ACC112 (cell line): ENCODE results near the gene ASIC4.
A peak's percentile ranks its signal among the peaks of the same experiment; 100 is the strongest.

Experiments used
- H2AFZ ChIP-seq: fragments of 200-600 bp; sonication (generic); one replicate; pipeline ENCODE4 v1.6.0; 2017; ENCODE audit warnings: antibody characterized with exemption, low read length; ENCODE audit not compliant: unreplicated experiment
- H3K27ac ChIP-seq: fragments of 200-600 bp; sonication (generic); 2 replicates; pipeline ENCODE4 v1.5.1; 2014; ENCODE audit warnings: low read depth, mild to moderate bottlenecking, antibody characterized with exemption, low read length, moderate library complexity
- H3K27me3 ChIP-seq: fragments of 200-600 bp; sonication (generic); 2 replicates; pipeline ENCODE4 v1.6.1; 2014; ENCODE audit warnings: mild to moderate bottlenecking, antibody characterized with exemption, low read length, moderate library complexity, mixed read lengths; ENCODE audit not compliant: insufficient read depth
- H3K36me3 ChIP-seq: fragments of 200-600 bp; sonication (generic); 2 replicates; pipeline ENCODE4 v1.6.1; 2016; ENCODE audit warnings: mild to moderate bottlenecking, antibody characterized with exemption, low read length, moderate library complexity, mixed read lengths; ENCODE audit not compliant: insufficient read depth
- H3K4me1 ChIP-seq: fragments of 200-600 bp; sonication (generic); one replicate; pipeline ENCODE4 v1.6.1; 2016; ENCODE audit warnings: low read length, mixed read lengths; ENCODE audit not compliant: insufficient read depth, unreplicated experiment, control insufficient read depth
- H3K4me3 ChIP-seq: fragments of 200-600 bp; sonication (generic); 2 replicates; pipeline ENCODE4 v1.5.1; 2014; ENCODE audit warnings: mild to moderate bottlenecking, low read depth, low read length
- H3K79me2 ChIP-seq: fragments of 200-600 bp; sonication (generic); one replicate; pipeline ENCODE4 v1.6.0; 2016; ENCODE audit warnings: low read length; ENCODE audit not compliant: control insufficient read depth, unreplicated experiment, insufficient read depth

The ASIC4 gene

DNA sequence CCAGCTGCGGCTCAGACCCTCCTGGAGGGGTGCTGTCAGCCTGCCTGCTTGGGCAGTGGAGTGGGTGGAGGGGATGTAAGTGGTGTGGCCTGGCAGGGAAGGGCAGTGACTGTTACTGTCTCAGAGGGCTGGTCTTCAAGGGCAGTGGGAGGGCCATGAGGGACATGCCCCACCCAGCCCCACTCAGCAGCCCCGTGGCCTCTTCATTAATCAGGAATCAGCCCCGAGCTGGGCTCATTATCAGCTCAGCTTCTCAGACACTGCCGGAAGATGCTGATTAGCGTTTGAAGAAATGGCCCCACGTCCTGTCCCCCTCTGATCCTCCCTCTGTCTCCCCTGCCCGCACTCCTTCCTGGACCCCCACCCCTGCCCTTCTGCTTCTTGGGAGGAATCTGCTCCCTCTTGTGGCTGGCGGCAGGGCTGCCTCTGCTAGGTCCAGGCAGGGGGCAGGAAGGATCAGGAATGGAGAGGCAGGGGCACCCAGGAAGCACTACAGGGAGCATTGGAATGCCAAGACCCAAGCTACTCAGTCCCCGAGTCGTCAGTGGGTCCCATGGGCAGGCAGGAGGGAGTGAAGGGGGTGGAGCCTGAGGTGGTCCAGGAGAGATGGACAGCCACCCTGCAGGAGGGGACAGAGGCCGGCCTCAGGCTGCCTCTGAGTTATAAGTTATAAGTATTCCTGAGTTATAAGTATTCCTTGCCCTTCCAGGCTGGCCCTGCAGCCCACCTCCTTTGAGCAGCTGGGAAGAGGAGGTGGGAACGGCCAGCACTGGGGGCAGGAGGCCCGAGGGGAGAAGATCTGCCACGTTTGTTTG lies 7.0 kb downstream of the ASIC4 start:
- Histone ChIP-seq H3K27ac (no peak overlapping the region), H3K4me3 (no peak overlapping the region), H3K4me1 (peaks cover 21% of the 10 kb centered on the region), H2AFZ (no peak overlapping the region), H3K79me2 (no peaks in the 10 kb centered on the region), H3K27me3 (peaks cover 7% of the 10 kb centered on the region; the same call in 1 of the 2 replicates), H3K36me3 (no peaks in the 10 kb centered on the region)

DNA sequence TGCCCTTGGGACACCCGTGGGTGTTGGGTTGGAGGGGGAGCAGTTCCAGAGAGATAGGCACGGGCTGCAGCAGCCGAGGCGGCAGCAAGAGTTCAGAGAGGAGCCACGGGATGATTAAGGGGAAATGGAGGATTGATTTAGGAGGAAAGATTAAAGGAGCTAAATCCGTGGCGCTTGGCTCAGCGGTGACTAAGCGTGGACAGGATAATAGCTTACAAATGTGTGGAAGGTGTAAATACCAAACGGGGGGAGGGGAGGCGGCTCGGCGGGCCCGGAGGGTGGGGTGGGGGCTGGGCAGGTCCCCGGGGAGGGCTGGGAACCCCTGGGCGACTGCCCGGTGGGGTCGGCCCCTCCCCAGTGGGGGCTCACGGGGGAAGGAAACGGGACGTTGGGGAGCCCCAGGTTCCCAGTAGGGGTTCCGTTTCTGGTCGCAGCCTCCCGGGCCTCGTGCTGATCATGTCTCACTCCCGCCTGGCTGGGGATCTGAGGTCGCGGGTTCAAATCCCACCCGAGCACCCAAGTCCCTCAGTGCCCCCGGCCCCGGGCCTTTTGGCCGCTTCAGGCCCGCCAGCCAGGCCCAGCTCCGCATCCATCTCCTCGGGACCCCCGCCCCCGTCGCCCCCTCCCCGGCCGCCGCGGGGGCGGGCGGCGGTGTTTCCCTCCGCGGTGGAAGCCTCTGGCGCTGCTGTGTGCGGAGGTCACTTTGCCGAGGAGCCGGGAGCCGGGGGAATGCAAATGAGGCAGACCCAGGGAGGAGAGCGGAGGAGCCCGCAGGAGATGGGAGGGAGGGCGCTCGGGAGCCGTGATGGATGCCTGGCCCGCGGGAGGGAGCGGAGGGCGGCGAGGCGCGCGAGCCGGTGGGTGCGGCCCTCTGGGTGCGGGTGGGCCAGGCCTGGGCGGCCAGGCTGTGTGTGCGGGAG lies 8.1 kb downstream of the ASIC4 start:
- Histone ChIP-seq H3K4me1 (peaks cover 21% of the 10 kb centered on the region), H3K79me2 (no peaks in the 10 kb centered on the region), H3K27ac (peak overlapping the region; percentile 15; the same call in 1 of the 2 replicates), H3K27me3 (peaks cover 8% of the 10 kb centered on the region; the same call in 1 of the 2 replicates), H3K36me3 (no peaks in the 10 kb centered on the region), H2AFZ (peak overlapping the region; percentile 21), H3K4me3 (peak overlapping the region; percentile 63)

DNA sequence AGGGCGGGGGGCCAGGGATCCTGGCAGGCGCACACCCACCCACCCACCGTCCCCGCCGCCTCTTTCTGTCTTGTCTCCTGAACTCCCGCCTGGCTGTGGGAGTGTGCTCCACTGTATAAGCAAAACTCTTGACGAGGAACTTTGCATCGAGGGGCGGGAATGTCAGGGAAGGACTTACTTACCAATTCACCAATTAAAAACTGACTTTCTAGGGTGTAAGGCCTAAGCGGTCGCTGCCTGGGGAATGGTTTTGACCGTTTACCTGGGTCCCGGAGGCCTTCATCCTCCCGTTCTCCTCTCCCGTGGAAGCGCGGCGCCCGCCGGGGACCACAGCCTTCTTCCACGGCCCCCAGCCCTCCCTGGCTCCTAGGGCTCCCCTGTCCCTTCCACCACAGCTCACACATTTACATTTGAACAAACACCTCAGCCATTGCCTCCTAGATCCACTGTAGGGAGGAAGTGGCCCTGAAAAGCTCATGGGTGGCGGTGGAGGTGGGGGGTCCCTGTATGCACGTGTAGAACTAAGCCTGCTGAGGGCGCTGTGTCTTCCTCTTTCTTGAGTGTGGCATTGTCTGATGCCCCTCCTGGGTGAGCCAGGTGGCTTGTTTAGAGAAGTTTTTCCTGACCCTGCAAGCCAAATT lies 8.9 kb downstream of the ASIC4 start:
- Histone ChIP-seq H3K4me3 (peak overlapping the region; percentile 63), H3K79me2 (no peaks in the 10 kb centered on the region), H2AFZ (peak overlapping the region; percentile 21), H3K4me1 (peaks cover 21% of the 10 kb centered on the region), H3K27ac (no peak overlapping the region), H3K36me3 (no peaks in the 10 kb centered on the region), H3K27me3 (peaks cover 11% of the 10 kb centered on the region; the same call in 1 of the 2 replicates)

DNA sequence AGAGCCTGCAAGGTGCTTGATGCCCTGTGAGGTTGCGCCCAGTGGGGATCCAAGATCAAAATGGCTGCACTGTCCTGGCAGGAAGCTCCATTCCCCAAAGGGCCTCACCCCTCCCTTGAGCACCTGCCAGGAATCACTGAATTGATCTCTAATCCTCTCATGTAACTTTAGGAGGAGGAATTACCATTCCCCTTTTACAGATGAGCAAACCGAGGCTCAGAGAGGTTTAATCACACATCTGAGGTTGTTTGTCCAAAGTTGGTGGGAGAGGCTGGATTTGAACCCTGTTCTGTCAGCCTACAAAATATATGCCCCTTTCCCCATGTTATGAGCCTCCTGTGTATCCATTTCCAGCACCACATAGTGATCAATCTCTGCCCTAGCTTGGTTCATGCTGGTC lies 10.5 kb downstream of the ASIC4 start:
- H3K4me1 ChIP-seq, result peaks cover 21% of the 10 kb centered on the region
- no peak overlapping the region for H3K4me3 ChIP-seq
- no peak overlapping the region for H3K27ac ChIP-seq
- H3K36me3 ChIP-seq, result no peaks in the 10 kb centered on the region
- H2AFZ ChIP-seq, result no peak overlapping the region
- peaks cover 25% of the 10 kb centered on the region for H3K27me3 ChIP-seq
- no peaks in the 10 kb centered on the region for H3K79me2 ChIP-seq

DNA sequence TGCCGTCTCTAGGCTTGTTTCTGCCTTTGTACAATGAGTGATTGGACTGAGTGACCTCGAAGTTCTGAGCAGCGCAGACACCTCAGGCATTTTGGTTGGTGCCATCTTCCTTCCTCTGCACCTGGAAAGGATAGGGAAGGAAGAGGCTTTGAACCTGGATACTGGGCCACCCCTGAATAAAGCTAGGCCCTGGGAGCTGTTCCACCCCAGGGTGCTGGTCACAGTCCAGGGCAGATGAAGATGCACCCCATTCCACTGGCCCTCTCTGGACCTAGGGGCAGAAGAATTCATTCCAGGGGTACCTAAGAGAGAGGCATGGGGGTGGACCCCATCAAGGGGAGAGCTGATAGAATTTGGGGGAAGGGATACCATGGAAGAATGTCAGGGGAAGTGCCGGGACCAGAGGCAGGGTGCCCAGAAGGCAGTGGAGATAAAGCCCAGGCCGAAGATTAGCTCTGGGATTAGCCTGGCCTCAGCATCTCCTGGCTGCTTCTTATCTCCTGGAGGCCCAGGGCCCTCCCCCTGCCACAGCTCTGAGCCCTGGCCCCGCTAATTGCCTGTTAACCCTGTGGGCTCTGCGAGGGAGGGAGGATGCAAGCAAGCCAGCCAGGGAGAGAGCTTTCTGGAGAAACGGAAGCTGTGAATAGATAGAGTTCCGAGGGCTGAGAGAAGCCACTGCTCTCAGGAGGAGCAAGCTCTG lies 11.4 kb downstream of the ASIC4 start:
- Histone ChIP-seq H3K4me3 (no peak overlapping the region), H3K27me3 (peaks cover 27% of the 10 kb centered on the region), H3K4me1 (peaks cover 15% of the 10 kb centered on the region), H3K79me2 (no peaks in the 10 kb centered on the region), H3K27ac (no peak overlapping the region), H3K36me3 (no peaks in the 10 kb centered on the region), H2AFZ (no peak overlapping the region)

DNA sequence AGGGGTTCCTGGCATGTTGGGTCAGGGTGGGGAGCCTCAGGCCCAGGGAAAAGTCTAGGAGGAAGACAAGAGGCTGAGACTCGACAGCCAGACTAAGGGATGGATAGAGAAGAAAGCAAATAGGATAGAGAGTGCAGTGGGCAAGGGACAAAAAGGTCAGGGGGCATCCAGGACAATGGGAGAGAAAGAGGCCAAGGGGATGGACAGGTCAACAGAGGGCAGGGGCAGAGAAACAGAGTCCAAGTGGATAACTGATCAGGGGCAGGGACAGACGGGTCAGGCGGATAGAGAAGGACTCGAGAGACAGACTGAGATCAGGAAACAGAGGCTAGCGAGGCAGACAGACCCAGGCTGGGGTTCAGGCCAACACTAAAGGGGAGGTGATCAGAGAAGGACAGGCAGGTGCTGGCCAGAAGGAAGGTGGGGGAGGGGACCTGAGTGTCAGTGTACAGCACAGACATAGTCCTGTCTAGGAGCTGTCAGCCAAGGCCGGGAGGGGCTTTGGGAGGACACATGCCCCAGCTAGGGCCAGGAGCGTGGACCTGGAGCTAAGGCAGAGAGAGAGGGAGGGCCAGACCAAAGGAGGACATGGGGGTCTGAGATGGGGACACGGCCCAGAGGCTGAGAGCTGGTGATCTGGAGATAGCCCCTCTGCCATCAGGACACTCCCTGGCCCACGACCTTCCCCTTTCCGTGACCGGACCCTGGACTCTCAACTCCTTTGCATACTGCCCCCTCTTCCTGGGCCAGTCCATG lies 12.2 kb downstream of the ASIC4 start:
- Histone ChIP-seq H3K27ac (no peak overlapping the region), H3K79me2 (no peaks in the 10 kb centered on the region), H3K4me1 (peaks cover 8% of the 10 kb centered on the region), H2AFZ (no peak overlapping the region), H3K36me3 (no peaks in the 10 kb centered on the region), H3K4me3 (no peak overlapping the region), H3K27me3 (peaks cover 27% of the 10 kb centered on the region)

DNA sequence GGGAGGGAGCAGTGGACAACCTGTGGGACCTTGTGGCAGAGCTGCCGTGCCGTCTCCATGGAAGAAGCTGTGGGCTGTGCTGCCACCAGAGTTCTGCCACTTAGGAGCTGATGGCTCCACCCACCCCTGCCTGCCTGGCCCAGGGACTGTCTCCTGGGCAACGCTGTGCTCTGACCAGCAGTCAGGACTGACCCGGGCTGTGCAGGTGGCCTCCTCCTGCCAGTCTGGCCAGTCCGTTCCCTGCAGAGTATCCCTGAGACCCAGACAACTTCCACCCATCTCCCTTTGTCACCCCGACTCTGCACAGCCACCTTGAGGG lies 12.8 kb downstream of the ASIC4 start:
- H3K36me3 ChIP-seq, result no peaks in the 10 kb centered on the region
- peaks cover 3% of the 10 kb centered on the region for H3K4me1 ChIP-seq
- no peak overlapping the region for H2AFZ ChIP-seq
- H3K4me3 ChIP-seq, result no peak overlapping the region
- H3K27me3 ChIP-seq, result peaks cover 30% of the 10 kb centered on the region
- no peak overlapping the region for H3K27ac ChIP-seq
- no peaks in the 10 kb centered on the region for H3K79me2 ChIP-seq

DNA sequence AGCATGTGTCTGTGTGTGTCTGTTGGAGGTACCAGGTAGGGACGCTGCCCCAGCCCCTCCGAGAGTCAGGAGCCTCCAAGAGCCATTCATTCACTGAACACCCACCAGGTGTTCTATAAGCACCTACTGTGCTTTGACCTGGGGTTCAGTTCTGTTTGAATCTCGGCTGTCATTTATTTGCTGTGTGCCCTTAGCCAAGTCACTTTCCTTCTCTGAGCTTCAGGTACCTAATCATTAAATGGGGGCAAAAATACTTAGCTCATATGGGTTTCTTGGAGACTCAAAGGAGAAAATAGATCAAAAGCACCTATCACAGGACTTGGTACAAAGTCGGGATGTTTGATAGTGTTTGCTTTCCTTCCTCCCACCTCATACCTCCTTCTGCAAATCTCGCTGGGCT lies 13.2 kb downstream of the ASIC4 start:
- peaks cover 35% of the 10 kb centered on the region for H3K27me3 ChIP-seq
- H3K27ac ChIP-seq, result no peak overlapping the region
- peaks cover 2% of the 10 kb centered on the region for H3K4me1 ChIP-seq
- H2AFZ ChIP-seq, result no peak overlapping the region
- H3K36me3 ChIP-seq, result no peaks in the 10 kb centered on the region
- H3K79me2 ChIP-seq, result no peaks in the 10 kb centered on the region
- no peak overlapping the region for H3K4me3 ChIP-seq

DNA sequence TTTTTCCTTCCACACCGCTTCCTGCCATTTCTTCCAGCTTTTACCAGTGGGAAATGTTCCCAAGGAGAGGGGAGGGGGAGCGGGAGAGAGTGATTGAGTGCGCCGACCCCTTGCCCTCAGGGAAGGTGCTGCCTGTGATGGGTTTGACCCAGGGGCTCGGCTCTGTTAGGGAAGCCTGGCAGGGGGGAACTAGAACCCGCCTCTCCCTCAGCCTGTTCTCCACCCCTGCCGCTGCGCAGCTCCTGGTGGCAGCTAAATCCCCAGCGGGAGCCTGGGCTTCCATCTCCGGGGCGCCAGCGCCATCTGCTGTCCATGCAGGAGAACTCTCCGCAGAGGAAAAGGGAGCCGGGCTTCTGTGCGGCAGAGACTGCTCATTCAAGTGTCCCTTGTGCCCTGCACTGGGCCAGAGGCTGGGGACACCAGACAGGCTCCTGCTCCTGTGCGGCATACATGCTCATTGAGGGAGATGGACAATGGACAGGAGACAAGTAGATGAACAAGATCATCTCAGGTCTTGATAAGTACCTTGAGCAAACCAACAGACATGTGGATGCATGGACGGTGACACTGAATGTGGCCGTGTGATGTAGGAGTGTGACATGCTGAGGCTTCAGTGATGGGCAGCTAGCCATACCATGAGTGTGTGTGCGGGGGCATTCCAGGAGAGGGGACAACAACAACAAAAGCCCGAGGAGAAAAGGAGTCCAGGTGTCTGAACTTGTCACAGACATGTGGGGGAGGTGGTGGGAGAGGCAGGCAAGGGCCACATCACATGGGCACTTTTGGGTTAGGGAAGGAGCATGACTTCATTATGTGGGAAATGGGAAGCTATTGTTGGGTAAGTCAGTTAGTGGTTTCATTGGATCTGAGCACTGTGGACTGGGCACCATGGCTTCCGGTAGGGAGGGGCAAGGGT lies 16.0 kb downstream of the ASIC4 start:
- no peaks in the 10 kb centered on the region for H3K79me2 ChIP-seq
- no peak overlapping the region for H3K27ac ChIP-seq
- H3K4me1 ChIP-seq, result no peaks in the 10 kb centered on the region
- H3K36me3 ChIP-seq, result no peaks in the 10 kb centered on the region
- peaks cover 36% of the 10 kb centered on the region for H3K27me3 ChIP-seq
- no peak overlapping the region for H2AFZ ChIP-seq
- H3K4me3 ChIP-seq, result peak overlapping the region; percentile 62; the same call in 1 of the 2 replicates
